ENCODE data around the gene NDUFAF8. TPM values are rescaled to one million over a fixed set of nuclear protein-coding genes. Genes with fewer than 3 reads are reported as not detected.

Gene NDUFAF8
- total and polyA plus RNA-seq, 2 donors (not counting 1 experiment from before 2014, with no cell fraction given): 41.7 to 42.6 TPM

DNA sequence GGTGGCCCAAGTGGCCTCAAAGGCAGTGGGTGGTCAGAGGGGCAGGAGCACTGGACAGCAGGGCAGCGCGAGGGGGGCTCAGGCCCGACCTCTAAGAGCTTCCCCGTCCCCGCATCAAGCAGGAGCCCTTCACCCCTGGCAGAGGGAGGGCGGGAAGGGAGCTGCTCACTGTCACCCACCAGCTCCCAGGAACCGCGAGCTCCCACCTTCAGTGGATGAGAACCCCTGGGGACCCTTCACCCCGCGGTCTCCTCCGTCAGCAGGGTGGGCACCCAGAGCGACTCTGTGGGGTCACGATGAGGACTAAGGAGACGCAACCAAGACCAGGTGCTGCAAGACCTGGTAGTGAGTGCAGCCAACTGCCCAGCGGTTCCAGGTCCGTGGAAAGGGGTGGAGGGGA, 30.0 kb upstream of the NDUFAF8 start:
- intact Hi-C loops (cut with micrococcal nuclease): no loop called here
- H3K27ac Mint-ChIP-seq: no peak overlapping the region
- Histone ChIP-seq H4K20me1 (ENCODE audit: control insufficient read depth, insufficient read depth, low read length, poor library complexity, severe bottlenecking) (no peaks in the 10 kb centered on the region), H3K27me3 (replicated peaks in 1 of 4; ENCODE audit: control extremely low read depth in 1 of 4, control insufficient read depth in 3 of 4, insufficient read depth in 4 of 4, low read length in 3 of 4) (no peaks in the 10 kb centered on the region), H3K79me2 (ENCODE audit: control insufficient read depth, insufficient read depth, low read length) (peaks cover 22% of the 10 kb centered on the region), H2AFZ (ENCODE audit: insufficient read depth, low read depth, low read length, poor library complexity, severe bottlenecking) (no peak overlapping the region), H3K27ac (ENCODE audit: low read length in 2 of 2) (no peak overlapping the region), H3K4me1 (ENCODE audit: control insufficient read depth in 2 of 2, insufficient read depth in 2 of 2, low read length in 2 of 2) (peaks cover 3% of the 10 kb centered on the region in 2 donors), H3K4me3 (ENCODE audit: control extremely low read depth in 1 of 5, extremely low read depth in 1 of 5, insufficient read depth in 1 of 5, low read depth in 2 of 5, low read length in 4 of 5) (no peak overlapping the region), H3K36me3 (replicated peaks in 1 of 2; ENCODE audit: control extremely low read depth in 1 of 2, control insufficient read depth in 1 of 2, extremely low read depth in 1 of 2, insufficient read depth in 2 of 2, low read length in 1 of 2) (peaks cover 0 to 10% of the 10 kb centered on the region in 2 experiments), H3K4me2 (replicated peaks; ENCODE audit: low read depth, low read length, poor library complexity, severe bottlenecking) (no peak overlapping the region), H3K9me3 (ENCODE audit: control extremely low read depth in 1 of 3, control insufficient read depth in 2 of 3, insufficient read depth in 1 of 3, low read length in 2 of 3) (no peaks in the 10 kb centered on the region), H3K9ac (ENCODE audit: low read length) (no peak overlapping the region)
- no peak for DNase-seq
- ChIA-PET CTCF (no interaction called here), POLR2A (interaction anchor here (0.5 kb wide), 1 partner anchor 57 kb away, joined by 4 read pairs; no protein-coding TSS in a partner anchor)
- no peaks in the 10 kb centered on the region for H3K9me3 Mint-ChIP-seq (ENCODE audit: insufficient read depth)
- H3K4me1 Mint-ChIP-seq: peaks cover 12% of the 10 kb centered on the region
- WGBS (ENCODE audit: insufficient coverage): 99% methylated on average over 14 of the region's 16 CpGs
- ATAC-seq (ENCODE audit: low read depth): no peak
- H3K4me3 Mint-ChIP-seq: no peak overlapping the region
- TF ChIP-seq EZH2 (IDR thresholded peaks at IDR 0.05; ENCODE audit: borderline replicate concordance, insufficient read depth, low read depth, low read length, poor library complexity, severe bottlenecking): no peak
- TF ChIP-seq, protein P1, sequence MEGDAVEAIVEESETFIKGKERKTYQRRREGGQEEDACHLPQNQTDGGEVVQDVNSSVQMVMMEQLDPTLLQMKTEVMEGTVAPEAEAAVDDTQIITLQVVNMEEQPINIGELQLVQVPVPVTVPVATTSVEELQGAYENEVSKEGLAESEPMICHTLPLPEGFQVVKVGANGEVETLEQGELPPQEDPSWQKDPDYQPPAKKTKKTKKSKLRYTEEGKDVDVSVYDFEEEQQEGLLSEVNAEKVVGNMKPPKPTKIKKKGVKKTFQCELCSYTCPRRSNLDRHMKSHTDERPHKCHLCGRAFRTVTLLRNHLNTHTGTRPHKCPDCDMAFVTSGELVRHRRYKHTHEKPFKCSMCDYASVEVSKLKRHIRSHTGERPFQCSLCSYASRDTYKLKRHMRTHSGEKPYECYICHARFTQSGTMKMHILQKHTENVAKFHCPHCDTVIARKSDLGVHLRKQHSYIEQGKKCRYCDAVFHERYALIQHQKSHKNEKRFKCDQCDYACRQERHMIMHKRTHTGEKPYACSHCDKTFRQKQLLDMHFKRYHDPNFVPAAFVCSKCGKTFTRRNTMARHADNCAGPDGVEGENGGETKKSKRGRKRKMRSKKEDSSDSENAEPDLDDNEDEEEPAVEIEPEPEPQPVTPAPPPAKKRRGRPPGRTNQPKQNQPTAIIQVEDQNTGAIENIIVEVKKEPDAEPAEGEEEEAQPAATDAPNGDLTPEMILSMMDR (IDR thresholded peaks at IDR 0.05): no peak
- no peaks in the 10 kb centered on the region for H3K27me3 Mint-ChIP-seq

DNA sequence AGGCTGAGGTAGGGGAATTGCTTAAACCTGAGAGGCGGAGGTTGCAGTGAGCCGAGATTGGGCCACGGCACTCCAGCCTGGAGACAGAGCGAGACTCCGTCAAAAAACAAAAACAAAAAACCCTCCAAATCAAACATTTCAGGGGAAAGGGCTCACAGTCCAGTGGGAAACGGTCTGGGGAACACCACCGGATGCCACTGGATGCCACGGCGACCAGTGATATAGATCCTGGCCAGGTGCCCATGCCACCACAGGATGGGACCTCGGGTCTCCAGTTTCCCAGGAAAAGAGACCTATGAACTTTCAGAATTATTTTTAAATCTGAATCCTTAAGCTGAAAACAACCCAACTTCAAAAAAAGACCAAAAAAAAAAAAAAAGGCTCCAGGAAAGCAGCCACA, 28.7 kb upstream of the NDUFAF8 start:
- CTCF ChIA-PET: interaction anchor here (0.9 kb wide), 1 partner anchor 187 kb away, joined by 3 read pairs; no protein-coding TSS in a partner anchor
- no peak for DNase-seq
- no peaks in the 10 kb centered on the region for H4K20me1 ChIP-seq (ENCODE audit: control insufficient read depth, insufficient read depth, low read length, poor library complexity, severe bottlenecking)
- peaks cover 12% of the 10 kb centered on the region for H3K4me1 Mint-ChIP-seq
- WGBS (ENCODE audit: insufficient coverage): 71% methylated on average over 9 of the region's 10 CpGs
- POLR2A ChIA-PET: no interaction called here
- no peaks in the 10 kb centered on the region for H3K27me3 Mint-ChIP-seq
- no peaks in the 10 kb centered on the region for H3K9me3 Mint-ChIP-seq (ENCODE audit: insufficient read depth)
- TF ChIP-seq, protein P1 (IDR thresholded peaks at IDR 0.05): no peak
- TF ChIP-seq EZH2 (IDR thresholded peaks at IDR 0.05; ENCODE audit: borderline replicate concordance, insufficient read depth, low read depth, low read length, poor library complexity, severe bottlenecking): no peak
- no peak overlapping the region for H3K4me3 ChIP-seq (ENCODE audit: control extremely low read depth in 1 of 5, extremely low read depth in 1 of 5, insufficient read depth in 1 of 5, low read depth in 2 of 5, low read length in 4 of 5)
- no peak overlapping the region for H3K4me2 ChIP-seq (replicated peaks; ENCODE audit: low read depth, low read length, poor library complexity, severe bottlenecking)
- H3K9me3 ChIP-seq (ENCODE audit: control extremely low read depth in 1 of 3, control insufficient read depth in 2 of 3, insufficient read depth in 1 of 3, low read length in 2 of 3): no peaks in the 10 kb centered on the region
- no peak for ATAC-seq (ENCODE audit: low read depth)
- intact Hi-C loops (cut with micrococcal nuclease): no loop called here
- H3K36me3 ChIP-seq (replicated peaks in 1 of 2; ENCODE audit: control extremely low read depth in 1 of 2, control insufficient read depth in 1 of 2, extremely low read depth in 1 of 2, insufficient read depth in 2 of 2, low read length in 1 of 2): peaks cover 0 to 7% of the 10 kb centered on the region in 2 experiments
- no peaks in the 10 kb centered on the region for H3K27me3 ChIP-seq (replicated peaks in 1 of 4; ENCODE audit: control extremely low read depth in 1 of 4, control insufficient read depth in 3 of 4, insufficient read depth in 4 of 4, low read length in 3 of 4)
- H3K79me2 ChIP-seq (ENCODE audit: control insufficient read depth, insufficient read depth, low read length): peaks cover 22% of the 10 kb centered on the region
- no peak overlapping the region for H2AFZ ChIP-seq (ENCODE audit: insufficient read depth, low read depth, low read length, poor library complexity, severe bottlenecking)
- no peak overlapping the region for H3K4me3 Mint-ChIP-seq
- no peak overlapping the region for H3K27ac ChIP-seq (ENCODE audit: low read length in 2 of 2)
- no peak overlapping the region for H3K9ac ChIP-seq (ENCODE audit: low read length)
- H3K4me1 ChIP-seq (ENCODE audit: control insufficient read depth in 2 of 2, insufficient read depth in 2 of 2, low read length in 2 of 2): peaks cover 3% of the 10 kb centered on the region in 2 donors
- H3K27ac Mint-ChIP-seq: no peak overlapping the region

Data from B cell (primary cell).